K562 (cell line): ENCODE measurements around the gene ZBTB25. TPM values are rescaled to one million over a fixed set of nuclear protein-coding genes. Genes with fewer than 3 reads are reported as not detected.

Source experiments
- CHCHD3 ChIP-seq: fragments of 250-450 bp; sonication (Bioruptor Pico); IDR thresholded peaks from 2 replicates; pipeline ENCODE4 v2.1.2; 2022; ENCODE audit warnings: mild to moderate bottlenecking
- ETV1 ChIP-seq: fragments of 450-650 bp; conservative IDR thresholded peaks from 2 replicates; pipeline ENCODE4 v1.6.1; 2016; ENCODE audit warnings: missing genetic modification characterization, control low read depth, low read depth, missing compliant biosample characterization
- FOSL1 ChIP-seq: fragments of 200-800 bp; sonication (Bioruptor generic); conservative IDR thresholded peaks from 2 replicates; pipeline ENCODE4 v1.6.1; 2016; ENCODE audit warnings: missing genetic modification characterization, missing compliant biosample characterization
- GATA2 ChIP-seq: sonication (generic); formaldehyde crosslinking; IDR thresholded peaks from 2 replicates; pipeline ENCODE4 v1.4.0; 2020; ENCODE audit warnings: mild to moderate bottlenecking, missing genetic modification reagents
- GTF2E2 ChIP-seq: fragments of 200-800 bp; sonication (Bioruptor generic); IDR thresholded peaks from 2 replicates; pipeline ENCODE4 v1.6.1; 2016; ENCODE audit warnings: missing genetic modification characterization, missing compliant biosample characterization
- HDAC6 ChIP-seq: IDR thresholded peaks from 2 replicates; pipeline ENCODE4 v1.6.1; 2012; ENCODE audit warnings: low read depth, mild to moderate bottlenecking, control low read depth, inconsistent platforms, low read length, moderate library complexity
- HDGF ChIP-seq: fragments of 450-650 bp; IDR thresholded peaks from 2 replicates; pipeline ENCODE4 v1.6.1; 2016
- HLTF ChIP-seq: fragments of 450-650 bp; IDR thresholded peaks from 2 replicates; pipeline ENCODE4 v1.6.1; 2016
- MCM2 ChIP-seq: fragments of 450-650 bp; IDR thresholded peaks from 2 replicates; pipeline ENCODE4 v1.6.1; 2017; ENCODE audit warnings: low read depth, mild to moderate bottlenecking
- NFE2L1 ChIP-seq: fragments of 450-650 bp; IDR thresholded peaks from 2 replicates; pipeline ENCODE4 v1.6.1; 2016; ENCODE audit warnings: missing genetic modification characterization, low read depth, mild to moderate bottlenecking, missing compliant biosample characterization, moderate library complexity, borderline replicate concordance
- SOX6 ChIP-seq: fragments of 450-650 bp; IDR thresholded peaks from 2 replicates; pipeline ENCODE4 v1.6.1; 2014; ENCODE audit warnings: mild to moderate bottlenecking
- TAF1 ChIP-seq: IDR thresholded peaks from 2 replicates; pipeline ENCODE4 v1.6.1; 2011; ENCODE audit warnings: mild to moderate bottlenecking, low read length, moderate library complexity; ENCODE audit not compliant: insufficient read depth, control insufficient read depth, severe bottlenecking; ENCODE audit errors: extremely low read depth
- U2AF2 ChIP-seq: fragments of 200-400 bp; formaldehyde crosslinking; optimal IDR thresholded peaks from 2 replicates; pipeline ENCODE3; 2017; ENCODE audit warnings: low read depth, mild to moderate bottlenecking, low read length
- ZNF175 ChIP-seq: fragments of 200-800 bp; sonication (Bioruptor generic); IDR thresholded peaks from 2 replicates; pipeline ENCODE4 v1.6.1; 2016; ENCODE audit warnings: low read depth, mild to moderate bottlenecking, missing genetic modification characterization, missing compliant biosample characterization
- ZNF75A ChIP-seq: fragments of 450-650 bp; formaldehyde crosslinking; IDR thresholded peaks from 2 replicates; pipeline ENCODE4 v1.4.0; 2020; ENCODE audit warnings: mild to moderate bottlenecking
- polyA plus RNA-seq, 8 experiments: library from polyadenylated mRNA; depleted of rRNA in 4 of 8; stranded (reverse) in 5 of 8; unstranded in 3 of 8; fragments of >200 nt; fragmentation: Nextera tagmentation in 2 of 8; fragmentation: Illumina TruSeq in 1 of 8; extraction: Ambion mirVana in 2 of 8; extraction: Trizol in 1 of 8; gene quantifications; 2 replicates each; pipeline versions ENCODE4 v1.2.1 to v1.2.3, GENCODE V29; 2011 to 2014; ENCODE audit warnings: inconsistent platforms in 1 of 8, missing spikeins in 1 of 8
- total RNA-seq, 7 experiments: library from RNA; depleted of rRNA in 6 of 7; stranded (reverse); fragments of >200 nt in 6 of 7; fragmentation: Illumina TruSeq in 2 of 7; extraction: Trizol in 2 of 7; gene quantifications; 2 replicates each; pipeline versions ENCODE4 v1.2.1 to v1.2.3, GENCODE V29; 2011 to 2021; ENCODE audit warnings: low replicate concordance in 1 of 7
- TF ChIP-seq, protein P1 (sequence below): sonication (generic); formaldehyde crosslinking; IDR thresholded peaks from 2 replicates; pipeline ENCODE4 v1.8.0; 2023; ENCODE audit warnings: missing genetic modification reagents, mild to moderate bottlenecking, borderline replicate concordance
- TF ChIP-seq, protein P2 (sequence below): fragments of 450-650 bp; IDR thresholded peaks from 2 replicates; pipeline ENCODE4 v1.6.1; 2018; ENCODE audit not compliant: partially characterized antibody
- TF ChIP-seq, protein P3 (sequence below): fragments of 250-450 bp; sonication (Bioruptor Pico); IDR thresholded peaks from 2 replicates; pipeline ENCODE4 v1.9.0; 2021; ENCODE audit warnings: mild to moderate bottlenecking, inconsistent platforms

Gene ZBTB25
- total and polyA plus RNA-seq, 9 of the 15 experiments (the other 6 are each of a cell fraction or from before 2014, with no cell fraction given): 0.61 to 3.9 (median 2.3) TPM

DNA sequence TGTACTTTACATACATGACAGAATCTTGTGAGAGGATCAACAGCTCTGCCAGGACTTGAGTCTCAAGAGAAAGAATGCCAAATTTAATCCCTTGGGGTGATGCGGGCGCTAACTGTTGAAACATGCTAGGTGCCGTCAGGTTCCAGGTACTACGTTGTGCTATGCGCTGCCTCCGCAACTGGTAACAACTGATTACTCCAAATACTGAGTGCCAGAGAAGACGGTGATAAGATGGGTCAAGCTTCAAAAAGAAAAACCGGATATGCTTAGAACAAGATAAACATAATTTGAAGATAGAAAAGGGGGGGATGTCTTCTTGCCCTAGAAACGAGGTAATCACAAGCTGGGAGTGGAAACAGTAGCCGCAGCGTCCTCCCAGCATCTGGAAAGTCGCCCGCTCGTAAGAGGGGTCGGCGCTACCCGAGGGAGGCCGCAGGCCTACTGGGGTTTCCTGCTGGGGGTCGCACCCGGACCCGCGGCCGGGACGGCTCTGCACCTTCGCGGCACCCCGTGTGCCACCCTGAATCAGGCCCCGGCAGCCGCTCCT lies 678 bp downstream of the ZBTB25 start (continued):
- TF ChIP-seq, protein P1, sequence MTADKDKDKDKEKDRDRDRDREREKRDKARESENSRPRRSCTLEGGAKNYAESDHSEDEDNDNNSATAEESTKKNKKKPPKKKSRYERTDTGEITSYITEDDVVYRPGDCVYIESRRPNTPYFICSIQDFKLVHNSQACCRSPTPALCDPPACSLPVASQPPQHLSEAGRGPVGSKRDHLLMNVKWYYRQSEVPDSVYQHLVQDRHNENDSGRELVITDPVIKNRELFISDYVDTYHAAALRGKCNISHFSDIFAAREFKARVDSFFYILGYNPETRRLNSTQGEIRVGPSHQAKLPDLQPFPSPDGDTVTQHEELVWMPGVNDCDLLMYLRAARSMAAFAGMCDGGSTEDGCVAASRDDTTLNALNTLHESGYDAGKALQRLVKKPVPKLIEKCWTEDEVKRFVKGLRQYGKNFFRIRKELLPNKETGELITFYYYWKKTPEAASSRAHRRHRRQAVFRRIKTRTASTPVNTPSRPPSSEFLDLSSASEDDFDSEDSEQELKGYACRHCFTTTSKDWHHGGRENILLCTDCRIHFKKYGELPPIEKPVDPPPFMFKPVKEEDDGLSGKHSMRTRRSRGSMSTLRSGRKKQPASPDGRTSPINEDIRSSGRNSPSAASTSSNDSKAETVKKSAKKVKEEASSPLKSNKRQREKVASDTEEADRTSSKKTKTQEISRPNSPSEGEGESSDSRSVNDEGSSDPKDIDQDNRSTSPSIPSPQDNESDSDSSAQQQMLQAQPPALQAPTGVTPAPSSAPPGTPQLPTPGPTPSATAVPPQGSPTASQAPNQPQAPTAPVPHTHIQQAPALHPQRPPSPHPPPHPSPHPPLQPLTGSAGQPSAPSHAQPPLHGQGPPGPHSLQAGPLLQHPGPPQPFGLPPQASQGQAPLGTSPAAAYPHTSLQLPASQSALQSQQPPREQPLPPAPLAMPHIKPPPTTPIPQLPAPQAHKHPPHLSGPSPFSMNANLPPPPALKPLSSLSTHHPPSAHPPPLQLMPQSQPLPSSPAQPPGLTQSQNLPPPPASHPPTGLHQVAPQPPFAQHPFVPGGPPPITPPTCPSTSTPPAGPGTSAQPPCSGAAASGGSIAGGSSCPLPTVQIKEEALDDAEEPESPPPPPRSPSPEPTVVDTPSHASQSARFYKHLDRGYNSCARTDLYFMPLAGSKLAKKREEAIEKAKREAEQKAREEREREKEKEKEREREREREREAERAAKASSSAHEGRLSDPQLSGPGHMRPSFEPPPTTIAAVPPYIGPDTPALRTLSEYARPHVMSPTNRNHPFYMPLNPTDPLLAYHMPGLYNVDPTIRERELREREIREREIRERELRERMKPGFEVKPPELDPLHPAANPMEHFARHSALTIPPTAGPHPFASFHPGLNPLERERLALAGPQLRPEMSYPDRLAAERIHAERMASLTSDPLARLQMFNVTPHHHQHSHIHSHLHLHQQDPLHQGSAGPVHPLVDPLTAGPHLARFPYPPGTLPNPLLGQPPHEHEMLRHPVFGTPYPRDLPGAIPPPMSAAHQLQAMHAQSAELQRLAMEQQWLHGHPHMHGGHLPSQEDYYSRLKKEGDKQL (CRISPR knock-in tag): no peak
- TF ChIP-seq ZNF75A: no peak
- TF ChIP-seq NFE2L1 (tag): no peak
- no peak for TF ChIP-seq GATA2 (CRISPR knock-in tag)
- no peak for TF ChIP-seq HDGF
- no peak for TF ChIP-seq SOX6
- TF ChIP-seq MCM2: no peak
- no peak for TF ChIP-seq FOSL1 (tag)
- TF ChIP-seq TAF1: no peak
- TF ChIP-seq U2AF2: no peak
- TF ChIP-seq HDAC6: no peak
- no peak for TF ChIP-seq ETV1 (tag)
- TF ChIP-seq, protein P2, sequence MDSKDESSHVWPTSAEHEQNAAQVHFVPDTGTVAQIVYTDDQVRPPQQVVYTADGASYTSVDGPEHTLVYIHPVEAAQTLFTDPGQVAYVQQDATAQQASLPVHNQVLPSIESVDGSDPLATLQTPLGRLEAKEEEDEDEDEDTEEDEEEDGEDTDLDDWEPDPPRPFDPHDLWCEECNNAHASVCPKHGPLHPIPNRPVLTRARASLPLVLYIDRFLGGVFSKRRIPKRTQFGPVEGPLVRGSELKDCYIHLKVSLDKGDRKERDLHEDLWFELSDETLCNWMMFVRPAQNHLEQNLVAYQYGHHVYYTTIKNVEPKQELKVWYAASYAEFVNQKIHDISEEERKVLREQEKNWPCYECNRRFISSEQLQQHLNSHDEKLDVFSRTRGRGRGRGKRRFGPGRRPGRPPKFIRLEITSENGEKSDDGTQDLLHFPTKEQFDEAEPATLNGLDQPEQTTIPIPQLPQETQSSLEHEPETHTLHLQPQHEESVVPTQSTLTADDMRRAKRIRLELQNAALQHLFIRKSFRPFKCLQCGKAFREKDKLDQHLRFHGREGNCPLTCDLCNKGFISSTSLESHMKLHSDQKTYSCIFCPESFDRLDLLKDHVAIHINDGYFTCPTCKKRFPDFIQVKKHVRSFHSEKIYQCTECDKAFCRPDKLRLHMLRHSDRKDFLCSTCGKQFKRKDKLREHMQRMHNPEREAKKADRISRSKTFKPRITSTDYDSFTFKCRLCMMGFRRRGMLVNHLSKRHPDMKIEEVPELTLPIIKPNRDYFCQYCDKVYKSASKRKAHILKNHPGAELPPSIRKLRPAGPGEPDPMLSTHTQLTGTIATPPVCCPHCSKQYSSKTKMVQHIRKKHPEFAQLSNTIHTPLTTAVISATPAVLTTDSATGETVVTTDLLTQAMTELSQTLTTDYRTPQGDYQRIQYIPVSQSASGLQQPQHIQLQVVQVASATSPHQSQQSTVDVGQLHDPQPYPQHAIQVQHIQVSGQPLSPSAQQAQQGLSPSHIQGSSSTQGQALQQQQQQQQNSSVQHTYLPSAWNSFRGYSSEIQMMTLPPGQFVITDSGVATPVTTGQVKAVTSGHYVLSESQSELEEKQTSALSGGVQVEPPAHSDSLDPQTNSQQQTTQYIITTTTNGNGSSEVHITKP: no peak
- TF ChIP-seq HLTF: no peak
- TF ChIP-seq GTF2E2 (tag): no peak
- TF ChIP-seq ZNF175 (CRISPR knock-in tag): no peak
- TF ChIP-seq, protein P3, sequence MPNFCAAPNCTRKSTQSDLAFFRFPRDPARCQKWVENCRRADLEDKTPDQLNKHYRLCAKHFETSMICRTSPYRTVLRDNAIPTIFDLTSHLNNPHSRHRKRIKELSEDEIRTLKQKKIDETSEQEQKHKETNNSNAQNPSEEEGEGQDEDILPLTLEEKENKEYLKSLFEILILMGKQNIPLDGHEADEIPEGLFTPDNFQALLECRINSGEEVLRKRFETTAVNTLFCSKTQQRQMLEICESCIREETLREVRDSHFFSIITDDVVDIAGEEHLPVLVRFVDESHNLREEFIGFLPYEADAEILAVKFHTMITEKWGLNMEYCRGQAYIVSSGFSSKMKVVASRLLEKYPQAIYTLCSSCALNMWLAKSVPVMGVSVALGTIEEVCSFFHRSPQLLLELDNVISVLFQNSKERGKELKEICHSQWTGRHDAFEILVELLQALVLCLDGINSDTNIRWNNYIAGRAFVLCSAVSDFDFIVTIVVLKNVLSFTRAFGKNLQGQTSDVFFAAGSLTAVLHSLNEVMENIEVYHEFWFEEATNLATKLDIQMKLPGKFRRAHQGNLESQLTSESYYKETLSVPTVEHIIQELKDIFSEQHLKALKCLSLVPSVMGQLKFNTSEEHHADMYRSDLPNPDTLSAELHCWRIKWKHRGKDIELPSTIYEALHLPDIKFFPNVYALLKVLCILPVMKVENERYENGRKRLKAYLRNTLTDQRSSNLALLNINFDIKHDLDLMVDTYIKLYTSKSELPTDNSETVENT (CRISPR knock-in tag): no peak
- no peak for TF ChIP-seq CHCHD3
